Transverse colon (tissue), 4 donors: ENCODE results near the gene DLG2. TPM values are rescaled to one million over a fixed set of nuclear protein-coding genes. Genes with fewer than 3 reads are reported as not detected.

ENCODE experiments used
- DNase-seq: peaks from one replicate; pipeline ENCODE4 v3.0.0-alpha.2; 2019
- H3K27ac ChIP-seq, 4 donors: fragments of 200-600 bp; sonication (generic); 2 replicates each; pipeline ENCODE4 v1.5.1; 2016 to 2018; ENCODE audit warnings: inconsistent platforms in 4 of 4
- H3K27me3 ChIP-seq: fragments of 200-600 bp; sonication (generic); 2 replicates; pipeline ENCODE4 v1.5.1; 2017; ENCODE audit warnings: inconsistent platforms
- H3K36me3 ChIP-seq, 4 donors: fragments of 200-600 bp; sonication (generic); 2 replicates each; pipeline ENCODE4 v1.5.1; 2017 to 2019; ENCODE audit warnings: inconsistent platforms in 4 of 4
- H3K4me1 ChIP-seq, 4 donors: fragments of 200-600 bp; sonication (generic); 2 replicates each; pipeline ENCODE4 v1.5.1; 2017 to 2020; ENCODE audit warnings: inconsistent platforms in 4 of 4
- H3K4me3 ChIP-seq, 4 donors: fragments of 200-600 bp; sonication (generic); 1 replicate in 1 of 4; 2 replicates in 3 of 4; pipeline versions ENCODE4 v1.5.1 to v1.6.1; 2017 to 2019; ENCODE audit warnings: inconsistent platforms in 4 of 4
- H3K9me3 ChIP-seq, 2 donors: fragments of 200-600 bp; sonication (generic); 2 replicates each; pipeline ENCODE4 v1.5.1; 2017 to 2019; ENCODE audit warnings: inconsistent platforms in 2 of 2
- EP300 ChIP-seq: sonication (generic); formaldehyde crosslinking; IDR thresholded peaks from one replicate; pipeline ENCODE4 v1.6.1; 2017; ENCODE audit warnings: antibody characterized with exemption, low read depth
- POLR2A ChIP-seq: fragments of 450-650 bp; IDR thresholded peaks from one replicate; pipeline ENCODE4 v1.6.1; 2016; ENCODE audit warnings: antibody characterized with exemption, mild to moderate bottlenecking, moderate library complexity
- POLR2AphosphoS5 ChIP-seq, 3 donors: sonication (generic); formaldehyde crosslinking; IDR thresholded peaks; one replicate each; pipeline ENCODE4 v1.6.1; 2016; ENCODE audit warnings: antibody characterized with exemption in 3 of 3
- WGBS, 2 donors: methylation state at CpG; one replicate each; pipeline ENCODE4 v1.1.5; 2018; ENCODE audit warnings: low coverage in 1 of 2; 5-methylcytosine and 5-hydroxymethylcytosine counted together
- in situ Hi-C, 4 donors: fragments of 200-750 bp; cut with MboI; loops; one replicate each; pipeline versions ENCODE4 v1.15.0 to v1.15.1; 2017; ENCODE audit warnings: low sequenced_read_pairs in 3 of 4, low pct_ligation_motif_present in 1 of 4, low pct_unique_long_range_greater_than_20kb in 1 of 4
- intact Hi-C: fragments of 100-400 bp; cut with DNase I; formaldehyde crosslinking; loops from one replicate; pipeline ENCODE4 v1.15.1; 2023; ENCODE audit warnings: low total_unique reads
- total RNA-seq, 4 donors: library from RNA; depleted of rRNA; stranded (reverse); fragments of >200 nt; gene quantifications; one replicate each; pipeline ENCODE4 v1.1.0, GENCODE V29; 2016
- TF ChIP-seq, protein P1 (sequence below), 5 experiments: fragments of 200-600 bp in 3 of 5; fragments of 450-650 bp in 2 of 5; sonication (generic) in 3 of 5; IDR thresholded peaks; 1 replicate in 2 of 5; 2 replicates in 3 of 5; pipeline ENCODE4 v1.5.1; 2016 to 2017; ENCODE audit warnings: antibody characterized with exemption in 5 of 5, inconsistent platforms in 3 of 5, mild to moderate bottlenecking in 2 of 5, moderate library complexity in 1 of 5

Gene DLG2
- total RNA-seq, 4 donors from 2014 or later, result 1.9 to 28.3 (median 3.7) TPM

DNA sequence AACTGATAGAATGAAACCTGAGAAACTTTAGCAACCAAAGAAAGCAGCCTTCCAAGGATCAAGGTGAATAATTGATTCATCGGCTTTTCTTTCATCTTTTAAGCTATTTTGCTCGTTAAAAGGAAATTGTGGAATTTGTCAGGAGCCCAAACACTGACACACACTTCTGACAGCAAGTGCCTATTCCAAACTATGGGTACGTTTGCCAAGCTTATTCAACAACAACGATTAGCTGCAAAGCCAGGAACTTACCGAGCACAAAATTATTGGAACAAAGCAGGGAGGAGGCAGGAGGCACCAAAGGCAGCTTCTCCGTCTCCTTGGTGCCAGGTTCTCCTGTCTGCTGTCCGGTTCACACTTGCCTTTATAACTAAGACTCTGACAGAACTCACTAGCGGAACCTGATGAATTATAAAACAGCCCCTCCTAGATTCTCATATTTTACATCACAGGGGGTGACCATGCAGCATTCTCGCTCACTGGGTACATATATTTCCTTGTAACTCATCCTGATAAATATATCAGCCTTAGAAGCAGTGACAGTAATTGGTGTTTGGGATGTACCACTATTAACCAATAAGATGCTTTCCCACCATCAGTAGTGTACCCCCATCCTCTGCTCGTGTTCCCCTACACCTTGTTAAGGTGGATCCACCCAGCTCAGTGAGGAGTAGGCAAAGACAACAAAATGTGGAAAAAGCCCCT lies 1945.1 kb downstream of the DLG2 start:
- Histone ChIP-seq H3K4me1 (no peaks in the 10 kb centered on the region), H3K4me3 (no peak overlapping the region), H3K36me3 (no peaks in the 10 kb centered on the region), H3K27ac (no peak overlapping the region), H3K9me3 (no peaks in the 10 kb centered on the region), H3K27me3 (no peaks in the 10 kb centered on the region)
- in situ Hi-C loops (no loop called here), intact Hi-C loops (no loop called here)
- DNase-seq, result no peak
- 63 to 67% methylated on average over 6 to 10 of the region's 10 CpGs for WGBS, 2 donors
- TF ChIP-seq POLR2A (no peak), EP300 (no peak), POLR2AphosphoS5 (IDR thresholded peaks at IDR 0.05) (no peak)
- TF ChIP-seq, protein P1, sequence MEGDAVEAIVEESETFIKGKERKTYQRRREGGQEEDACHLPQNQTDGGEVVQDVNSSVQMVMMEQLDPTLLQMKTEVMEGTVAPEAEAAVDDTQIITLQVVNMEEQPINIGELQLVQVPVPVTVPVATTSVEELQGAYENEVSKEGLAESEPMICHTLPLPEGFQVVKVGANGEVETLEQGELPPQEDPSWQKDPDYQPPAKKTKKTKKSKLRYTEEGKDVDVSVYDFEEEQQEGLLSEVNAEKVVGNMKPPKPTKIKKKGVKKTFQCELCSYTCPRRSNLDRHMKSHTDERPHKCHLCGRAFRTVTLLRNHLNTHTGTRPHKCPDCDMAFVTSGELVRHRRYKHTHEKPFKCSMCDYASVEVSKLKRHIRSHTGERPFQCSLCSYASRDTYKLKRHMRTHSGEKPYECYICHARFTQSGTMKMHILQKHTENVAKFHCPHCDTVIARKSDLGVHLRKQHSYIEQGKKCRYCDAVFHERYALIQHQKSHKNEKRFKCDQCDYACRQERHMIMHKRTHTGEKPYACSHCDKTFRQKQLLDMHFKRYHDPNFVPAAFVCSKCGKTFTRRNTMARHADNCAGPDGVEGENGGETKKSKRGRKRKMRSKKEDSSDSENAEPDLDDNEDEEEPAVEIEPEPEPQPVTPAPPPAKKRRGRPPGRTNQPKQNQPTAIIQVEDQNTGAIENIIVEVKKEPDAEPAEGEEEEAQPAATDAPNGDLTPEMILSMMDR (IDR thresholded peaks at IDR 0.05), result no peak

DNA sequence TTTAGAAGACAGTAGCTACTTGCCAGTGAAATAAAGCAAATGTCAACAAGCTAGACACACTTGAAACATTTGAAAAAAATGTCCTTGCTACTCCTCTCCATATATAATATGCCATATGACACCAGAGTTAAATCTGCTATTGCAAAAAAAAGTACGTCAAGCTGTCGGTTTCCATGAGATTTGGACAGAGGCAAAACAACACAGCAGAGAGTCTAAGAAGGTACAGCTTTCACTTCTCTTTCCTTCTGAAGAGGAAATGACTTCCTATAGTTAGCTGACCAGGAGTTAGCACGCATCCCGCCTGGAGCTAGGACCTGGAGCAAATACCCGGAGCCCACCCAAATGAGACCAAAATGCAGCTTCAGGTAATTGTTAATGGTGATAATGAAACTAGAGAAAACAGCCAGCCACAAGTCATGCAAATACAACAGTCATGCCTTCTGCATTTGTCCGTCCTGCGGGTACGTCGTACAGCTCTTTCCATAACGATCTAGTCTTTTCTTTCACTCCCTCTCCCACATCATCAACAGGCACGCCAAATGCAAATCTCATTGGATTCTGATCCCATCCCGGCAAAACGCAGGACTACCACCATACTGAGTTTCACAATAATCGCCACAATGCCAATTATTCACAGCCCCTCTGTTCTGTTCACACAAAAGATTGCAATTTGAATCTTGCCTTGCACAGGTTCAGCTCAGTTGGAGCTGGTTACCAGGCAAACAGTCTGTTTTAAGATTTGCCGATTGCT lies 1945.9 kb downstream of the DLG2 start:
- no peaks in the 10 kb centered on the region for H3K36me3 ChIP-seq
- in situ Hi-C loops, result no loop called here
- H3K27me3 ChIP-seq, result no peaks in the 10 kb centered on the region
- intact Hi-C loops, result no loop called here
- H3K9me3 ChIP-seq, result no peaks in the 10 kb centered on the region
- no peak overlapping the region for H3K4me3 ChIP-seq
- no peak for DNase-seq
- WGBS, 2 donors, result 53 to 68% methylated on average over 14 to 15 of the region's 15 CpGs
- no peak overlapping the region for H3K27ac ChIP-seq
- TF ChIP-seq EP300, result no peak
- TF ChIP-seq POLR2AphosphoS5 (IDR thresholded peaks at IDR 0.05), result no peak
- no peak for TF ChIP-seq POLR2A
- TF ChIP-seq, protein P1 (IDR thresholded peaks at IDR 0.05), result no peak
- H3K4me1 ChIP-seq, result no peaks in the 10 kb centered on the region

DNA sequence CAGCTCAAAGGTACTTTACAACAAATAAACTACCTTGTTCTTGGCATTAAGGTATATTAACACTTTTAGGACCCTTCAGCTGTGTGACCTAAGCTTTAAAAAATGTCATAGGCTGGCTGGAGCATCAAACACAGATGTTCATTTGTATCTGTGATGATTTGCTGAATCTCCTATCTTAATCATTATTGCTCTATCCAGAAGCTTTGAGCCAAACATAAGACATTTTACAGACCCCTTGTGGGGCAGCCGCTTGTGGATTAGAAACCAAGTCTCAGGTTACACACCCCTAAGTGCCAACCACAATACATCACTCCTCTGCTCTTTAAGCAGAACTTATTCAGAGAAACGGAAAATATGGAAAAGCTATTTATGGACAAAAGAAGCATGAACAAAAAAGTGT lies 1946.8 kb downstream of the DLG2 start:
- in situ Hi-C loops, result no loop called here
- Histone ChIP-seq H3K27me3 (no peaks in the 10 kb centered on the region), H3K9me3 (no peaks in the 10 kb centered on the region), H3K4me1 (no peaks in the 10 kb centered on the region), H3K4me3 (no peak overlapping the region), H3K36me3 (no peaks in the 10 kb centered on the region), H3K27ac (no peak overlapping the region)
- 22 to 34% methylated on average over 2 of the region's 2 CpGs for WGBS, 2 donors
- intact Hi-C loops, result no loop called here
- TF ChIP-seq POLR2A (no peak), EP300 (no peak), POLR2AphosphoS5 (IDR thresholded peaks at IDR 0.05) (no peak)
- TF ChIP-seq, protein P1 (IDR thresholded peaks at IDR 0.05), result no peak
- DNase-seq, result no peak

DNA sequence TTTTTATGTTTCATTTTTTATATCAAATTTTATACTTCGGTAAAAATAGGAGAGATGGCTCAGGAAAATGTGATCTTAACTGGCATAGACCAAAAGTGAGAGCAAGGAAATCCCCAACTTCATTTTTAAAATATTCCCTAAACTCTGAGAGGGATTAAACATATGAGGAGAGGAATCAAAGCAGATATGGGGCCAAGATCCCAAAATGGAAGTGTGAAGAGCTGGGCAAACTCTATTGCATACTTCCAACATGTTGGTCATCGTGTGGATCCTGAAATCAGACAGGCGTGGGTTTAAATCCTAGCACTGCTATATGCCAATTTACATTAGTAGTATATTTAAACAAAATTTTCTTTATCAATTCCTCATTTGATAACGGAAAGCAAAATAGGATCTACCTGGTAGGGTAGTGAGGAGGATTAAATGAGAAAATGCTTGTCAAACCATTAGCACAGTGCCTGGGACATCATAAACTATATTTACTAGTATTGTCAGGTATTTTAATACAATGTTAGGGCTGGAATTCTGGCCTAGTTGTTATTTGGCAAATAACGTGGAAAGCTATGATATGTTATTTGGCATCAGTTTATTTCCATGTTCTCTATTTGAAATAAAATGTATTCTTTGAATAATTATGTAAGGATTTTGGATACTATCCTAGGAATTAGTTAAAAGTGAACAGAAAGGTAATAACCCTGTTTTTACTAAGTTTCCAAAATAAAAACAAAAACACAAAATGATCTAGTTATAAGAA lies 1948.1 kb downstream of the DLG2 start:
- Histone ChIP-seq H3K27ac (no peak overlapping the region), H3K4me3 (no peak overlapping the region), H3K4me1 (no peaks in the 10 kb centered on the region), H3K36me3 (no peaks in the 10 kb centered on the region), H3K9me3 (no peaks in the 10 kb centered on the region), H3K27me3 (no peaks in the 10 kb centered on the region)
- intact Hi-C loops (no loop called here), in situ Hi-C loops (no loop called here)
- no peak for TF ChIP-seq POLR2A
- no peak for TF ChIP-seq EP300
- TF ChIP-seq, protein P1 (IDR thresholded peaks at IDR 0.05), result no peak
- no peak for TF ChIP-seq POLR2AphosphoS5 (IDR thresholded peaks at IDR 0.05)
- 84 to 87% methylated on average over 5 of the region's 5 CpGs for WGBS, 2 donors
- no peak for DNase-seq
